Measurements from ENCODE around the gene MRPL37. TPM values are rescaled to one million over a fixed set of nuclear protein-coding genes. Genes with fewer than 3 reads are reported as not detected.

The MRPL37 gene
- total RNA-seq, 1 donor from 2014 or later = 64.1 TPM

DNA sequence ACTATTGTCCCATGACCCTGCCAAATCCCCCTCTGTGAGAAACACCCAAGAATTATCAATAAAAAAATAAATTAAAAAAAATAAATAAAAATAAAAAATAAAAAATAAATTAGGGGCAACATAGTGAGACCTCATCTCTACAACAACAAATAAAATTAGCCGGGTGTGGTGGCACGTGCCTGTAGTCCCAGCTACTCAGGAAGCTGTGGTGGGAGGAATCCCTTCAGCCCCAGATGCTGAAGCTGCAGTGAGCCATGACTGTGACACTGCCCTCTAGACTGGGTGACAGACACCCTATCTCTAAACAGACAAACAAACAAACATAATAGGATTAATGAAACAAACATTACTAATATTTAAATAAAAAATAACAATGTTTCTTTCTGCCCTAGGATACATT lies 34.3 kb downstream of the MRPL37 start:
- POLR2A ChIA-PET = no interaction called here
- Mint-ChIP-seq H3K36me3 (ENCODE audit: low read depth) (peaks cover 16% of the 10 kb centered on the region), H3K27me3 (no peaks in the 10 kb centered on the region), H3K27ac (no peak overlapping the region), H3K4me3 (no peak overlapping the region), H3K4me1 (no peaks in the 10 kb centered on the region), H3K9me3 (no peaks in the 10 kb centered on the region)
- CTCF ChIA-PET = no interaction called here
- ATAC-seq (ENCODE audit: low read depth) (no peak), DNase-seq (no peak)
- intact Hi-C loops (cut with micrococcal nuclease) = no loop called here
- TF ChIP-seq, protein P1, sequence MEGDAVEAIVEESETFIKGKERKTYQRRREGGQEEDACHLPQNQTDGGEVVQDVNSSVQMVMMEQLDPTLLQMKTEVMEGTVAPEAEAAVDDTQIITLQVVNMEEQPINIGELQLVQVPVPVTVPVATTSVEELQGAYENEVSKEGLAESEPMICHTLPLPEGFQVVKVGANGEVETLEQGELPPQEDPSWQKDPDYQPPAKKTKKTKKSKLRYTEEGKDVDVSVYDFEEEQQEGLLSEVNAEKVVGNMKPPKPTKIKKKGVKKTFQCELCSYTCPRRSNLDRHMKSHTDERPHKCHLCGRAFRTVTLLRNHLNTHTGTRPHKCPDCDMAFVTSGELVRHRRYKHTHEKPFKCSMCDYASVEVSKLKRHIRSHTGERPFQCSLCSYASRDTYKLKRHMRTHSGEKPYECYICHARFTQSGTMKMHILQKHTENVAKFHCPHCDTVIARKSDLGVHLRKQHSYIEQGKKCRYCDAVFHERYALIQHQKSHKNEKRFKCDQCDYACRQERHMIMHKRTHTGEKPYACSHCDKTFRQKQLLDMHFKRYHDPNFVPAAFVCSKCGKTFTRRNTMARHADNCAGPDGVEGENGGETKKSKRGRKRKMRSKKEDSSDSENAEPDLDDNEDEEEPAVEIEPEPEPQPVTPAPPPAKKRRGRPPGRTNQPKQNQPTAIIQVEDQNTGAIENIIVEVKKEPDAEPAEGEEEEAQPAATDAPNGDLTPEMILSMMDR (IDR thresholded peaks at IDR 0.05) = no peak

DNA sequence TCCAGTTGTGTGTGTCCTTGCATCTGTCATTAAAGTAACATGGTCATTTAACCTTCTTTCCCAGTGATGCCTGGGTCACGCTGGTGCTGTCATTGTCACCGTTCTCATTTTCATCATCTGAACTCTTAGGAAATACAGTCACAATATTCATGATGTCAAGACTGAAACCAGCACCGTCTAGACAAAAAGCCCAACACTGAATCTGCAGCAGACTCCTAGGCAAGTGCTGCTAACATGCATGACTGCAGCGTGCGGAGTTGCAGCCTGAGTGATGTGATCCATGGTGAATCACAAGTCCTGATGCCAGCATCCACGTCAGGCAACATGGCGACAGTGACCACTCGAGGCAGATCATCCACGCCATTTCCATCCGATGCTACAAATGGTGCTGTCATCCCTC lies 37.6 kb downstream of the MRPL37 start:
- no peaks in the 10 kb centered on the region for H3K9me3 Mint-ChIP-seq
- H3K36me3 Mint-ChIP-seq (ENCODE audit: low read depth) = peaks cover 19% of the 10 kb centered on the region
- ChIA-PET POLR2A (no interaction called here), CTCF (no interaction called here)
- intact Hi-C loops (cut with micrococcal nuclease) = no loop called here
- ATAC-seq (ENCODE audit: low read depth) (no peak), DNase-seq (no peak)
- H3K4me3 Mint-ChIP-seq = no peak overlapping the region
- no peaks in the 10 kb centered on the region for H3K27me3 Mint-ChIP-seq
- no peaks in the 10 kb centered on the region for H3K4me1 Mint-ChIP-seq
- no peak overlapping the region for H3K27ac Mint-ChIP-seq
- TF ChIP-seq, protein P1 (IDR thresholded peaks at IDR 0.05) = no peak

DNA sequence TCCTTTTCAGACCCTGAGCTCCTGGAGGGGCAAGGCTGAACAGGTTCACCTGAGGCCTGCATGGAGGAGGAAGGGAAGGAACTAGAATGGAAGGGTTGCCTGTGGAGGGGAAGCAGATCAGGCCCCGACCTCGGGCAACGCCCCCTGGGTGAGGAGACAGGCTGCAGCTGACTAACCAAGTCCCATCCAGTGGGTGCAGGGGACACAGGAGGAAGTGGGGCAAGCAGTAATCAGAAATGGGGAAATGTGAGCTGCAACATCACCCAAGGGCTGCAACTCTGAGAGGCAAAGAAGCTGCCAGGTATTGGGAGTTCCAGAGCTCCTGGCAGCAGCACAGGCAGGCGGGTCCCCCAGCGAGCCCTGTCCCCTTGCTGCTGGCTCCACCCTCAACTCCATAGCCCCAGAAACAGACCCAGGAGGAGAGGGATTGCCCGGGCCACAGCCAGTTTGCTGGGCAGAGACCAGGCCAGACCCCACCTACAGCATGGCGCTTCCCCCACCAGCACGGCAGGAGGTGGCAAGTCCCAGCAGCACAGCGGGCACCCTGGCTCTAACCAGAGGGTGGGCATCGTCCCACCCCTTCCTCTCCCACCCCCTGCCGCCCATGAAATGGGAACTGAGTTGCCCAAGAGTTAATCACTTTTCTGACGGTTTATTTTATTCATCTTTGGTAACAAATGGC lies 38.5 kb downstream of the MRPL37 start:
- no peaks in the 10 kb centered on the region for H3K27me3 Mint-ChIP-seq
- no peaks in the 10 kb centered on the region for H3K9me3 Mint-ChIP-seq
- DNase-seq (no peak), ATAC-seq (ENCODE audit: low read depth) (no peak)
- no peak overlapping the region for H3K27ac Mint-ChIP-seq
- peaks cover 22% of the 10 kb centered on the region for H3K36me3 Mint-ChIP-seq (ENCODE audit: low read depth)
- intact Hi-C loops (cut with micrococcal nuclease) = no loop called here
- H3K4me1 Mint-ChIP-seq = no peaks in the 10 kb centered on the region
- ChIA-PET POLR2A (no interaction called here), CTCF (no interaction called here)
- TF ChIP-seq, protein P1 (IDR thresholded peaks at IDR 0.05) = no peak
- no peak overlapping the region for H3K4me3 Mint-ChIP-seq

DNA sequence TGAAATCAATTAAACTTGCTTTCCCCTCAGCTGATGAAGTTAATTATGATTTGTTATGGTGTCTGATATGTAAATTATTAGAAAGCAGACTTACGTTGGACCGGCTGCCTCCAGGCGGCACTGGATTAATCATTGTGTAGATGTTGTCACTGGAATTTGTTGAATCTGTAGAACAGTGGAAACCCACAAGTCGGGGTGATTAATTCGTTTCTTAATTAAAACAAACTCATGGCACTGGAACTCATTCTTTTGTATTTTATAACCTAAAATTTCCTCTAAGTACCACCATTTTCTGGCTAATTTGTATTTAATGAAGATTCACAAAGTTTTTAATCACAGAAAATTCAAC lies 39.0 kb downstream of the MRPL37 start:
- H3K9me3 Mint-ChIP-seq = no peaks in the 10 kb centered on the region
- ATAC-seq (ENCODE audit: low read depth) (no peak), DNase-seq (no peak)
- TF ChIP-seq, protein P1 (IDR thresholded peaks at IDR 0.05) = no peak
- H3K36me3 Mint-ChIP-seq (ENCODE audit: low read depth) = peaks cover 22% of the 10 kb centered on the region
- no peaks in the 10 kb centered on the region for H3K27me3 Mint-ChIP-seq
- intact Hi-C loops (cut with micrococcal nuclease) = no loop called here
- H3K4me3 Mint-ChIP-seq = no peak overlapping the region
- H3K4me1 Mint-ChIP-seq = no peaks in the 10 kb centered on the region
- H3K27ac Mint-ChIP-seq = no peak overlapping the region
- ChIA-PET CTCF (no interaction called here), POLR2A (no interaction called here)

DNA sequence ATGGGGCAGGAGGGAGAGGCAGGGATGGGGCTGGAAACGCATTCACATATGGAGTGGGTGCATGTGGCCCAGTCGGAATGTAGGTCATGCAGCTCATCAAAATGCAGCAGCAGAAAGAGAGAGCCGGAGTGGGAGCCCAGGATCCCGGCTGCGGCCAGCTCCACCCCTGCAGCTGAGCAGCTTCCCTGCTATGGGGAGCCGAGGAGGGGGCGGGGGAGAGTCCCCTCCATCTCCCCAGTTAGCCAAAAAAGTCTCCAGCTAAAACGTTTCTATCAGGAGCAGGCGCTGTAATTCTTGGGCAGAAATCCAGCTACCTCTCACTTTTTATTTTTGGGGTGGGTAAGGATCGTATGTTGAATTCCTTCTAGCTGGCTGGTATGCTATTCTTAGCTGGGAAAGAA lies 39.7 kb downstream of the MRPL37 start:
- H3K27ac Mint-ChIP-seq = no peak overlapping the region
- ChIA-PET POLR2A (no interaction called here), CTCF (no interaction called here)
- DNase-seq (no peak), ATAC-seq (ENCODE audit: low read depth) (no peak)
- H3K9me3 Mint-ChIP-seq = no peaks in the 10 kb centered on the region
- H3K4me1 Mint-ChIP-seq = no peaks in the 10 kb centered on the region
- H3K36me3 Mint-ChIP-seq (ENCODE audit: low read depth) = peaks cover 22% of the 10 kb centered on the region
- H3K4me3 Mint-ChIP-seq = no peak overlapping the region
- no peaks in the 10 kb centered on the region for H3K27me3 Mint-ChIP-seq
- TF ChIP-seq, protein P1 (IDR thresholded peaks at IDR 0.05) = no peak
- intact Hi-C loops (cut with micrococcal nuclease) = no loop called here

Measured in activated B cell treated with CpG ODN at 0.5 μM for 24 hours (primary cell).